RPMI7951 (cell line): ENCODE data around the gene USP54. TPM values are rescaled to one million over a fixed set of nuclear protein-coding genes. Genes with fewer than 3 reads are reported as not detected.

Experiments used
- DNase-seq: peaks from one replicate; pipeline ENCODE4 v3.0.0-alpha.2; 2012; ENCODE audit warnings: low read depth
- total RNA-seq: library from RNA; depleted of rRNA; stranded (reverse); fragments of >200 nt; shearing (Covaris generic); gene quantifications from 2 replicates; pipeline ENCODE4 v1.2.3, GENCODE V29; 2014

Gene USP54
- total RNA-seq, 1 experiment from 2014 or later, result 6.4 TPM

DNA sequence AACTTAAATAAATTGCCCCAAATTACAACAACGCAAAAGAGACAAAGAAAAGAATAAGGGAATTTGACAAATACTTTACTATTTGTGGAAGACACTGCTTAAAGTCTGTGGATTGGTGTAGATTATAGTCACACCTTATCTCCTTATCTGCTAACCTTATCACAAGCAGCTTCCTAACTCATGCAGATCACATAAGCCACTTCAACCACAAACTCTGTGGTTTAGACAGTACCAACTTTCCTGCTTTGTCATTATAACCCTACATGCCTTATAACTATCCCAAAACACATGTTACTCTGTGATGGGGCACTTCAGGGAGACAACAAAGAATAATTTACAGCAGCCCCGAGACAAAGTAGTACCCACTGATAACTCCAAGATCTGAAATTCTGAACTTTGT is 53.9 kb downstream of the USP54 start:
- DNase-seq, result no peak

DNA sequence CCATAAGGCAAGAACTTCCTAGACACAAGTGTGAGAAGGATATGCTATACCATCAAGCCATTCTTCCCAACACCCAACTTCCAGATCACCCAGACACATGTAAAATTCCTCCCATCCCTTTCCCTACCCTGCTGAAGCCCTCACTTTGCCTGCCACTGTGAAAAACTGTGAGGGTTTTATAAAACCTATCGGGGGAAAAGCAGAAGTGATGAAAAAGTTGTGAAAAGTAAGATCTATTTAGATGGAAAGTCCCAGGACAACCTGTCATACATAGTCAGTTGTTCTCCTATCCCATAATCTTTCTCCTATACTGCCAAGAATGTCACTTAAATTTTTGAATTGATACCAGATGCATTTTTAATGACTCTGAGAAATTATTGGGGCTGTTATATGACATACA is 56.3 kb downstream of the USP54 start:
- DNase-seq, result no peak

DNA sequence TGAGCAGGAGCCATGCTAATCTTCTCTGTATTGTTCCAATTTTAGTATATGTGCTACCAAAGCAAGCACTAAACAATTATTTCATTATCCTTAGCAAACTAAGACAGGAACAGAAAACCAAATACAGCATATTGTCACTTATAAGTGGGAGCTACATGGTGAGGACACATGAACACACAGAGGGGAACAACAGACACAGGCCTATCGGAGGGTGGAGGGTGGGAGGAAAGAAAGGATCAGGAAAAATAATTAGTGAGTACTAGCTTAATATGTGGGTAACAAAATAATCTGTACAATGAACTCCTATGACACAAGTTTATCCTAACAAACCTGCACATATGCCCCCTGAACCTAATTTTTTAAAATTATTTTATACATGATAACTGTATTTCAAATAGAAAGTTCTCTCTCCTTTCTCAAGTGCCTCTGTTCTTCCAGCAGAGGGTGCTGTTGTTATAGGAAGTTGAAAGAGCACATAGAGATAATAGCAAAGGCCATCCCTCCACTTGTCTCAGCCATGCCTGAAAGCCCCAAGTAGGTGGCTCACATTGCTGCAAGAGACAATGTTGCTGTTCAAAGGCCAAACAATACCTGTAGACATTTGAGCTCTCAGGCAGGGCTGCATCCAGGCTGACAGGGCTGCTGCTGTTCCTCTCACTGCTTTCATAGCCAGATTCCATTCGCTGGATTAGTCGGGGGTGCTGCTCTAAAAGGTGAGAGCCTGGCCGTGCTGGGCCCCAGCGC is 61.9 kb downstream of the USP54 start:
- peak; percentile 65 for DNase-seq

DNA sequence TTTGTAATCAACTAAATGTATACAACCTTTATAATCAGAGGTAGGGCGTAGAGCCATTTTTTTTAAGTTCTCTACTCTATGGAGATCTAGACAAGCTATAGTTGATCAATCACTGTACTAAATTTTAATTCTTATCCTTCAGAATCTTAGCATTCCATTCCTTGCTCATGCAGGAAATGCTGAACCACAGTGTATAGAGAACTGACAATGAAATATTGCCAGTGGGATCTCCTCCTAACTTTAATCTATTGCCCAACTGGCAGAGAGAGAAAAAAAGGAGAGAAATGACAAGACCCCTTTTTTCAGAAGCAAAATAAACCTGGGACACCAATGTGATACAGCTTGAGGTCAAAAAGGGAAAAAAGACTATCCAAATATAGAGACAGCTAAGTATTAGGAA is 68.9 kb downstream of the USP54 start:
- DNase-seq, result no peak

DNA sequence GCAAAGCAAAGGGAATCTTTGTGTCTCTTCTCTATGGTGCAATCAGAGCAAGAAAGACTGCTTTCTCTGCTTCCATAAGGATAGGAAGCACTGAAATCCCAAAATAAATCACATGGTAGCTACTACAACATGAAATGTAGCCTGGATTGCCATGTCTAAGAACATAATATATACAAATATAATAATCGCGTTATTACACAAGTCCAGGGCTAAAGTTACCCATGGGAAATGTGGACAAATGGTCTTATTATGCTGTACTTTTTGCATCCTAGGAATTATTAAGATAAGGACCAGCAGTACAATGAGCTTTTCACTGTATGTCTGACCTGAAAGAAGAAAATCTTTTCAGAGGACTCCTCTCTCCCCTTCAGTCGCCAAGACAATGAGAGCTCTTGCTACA is 71.8 kb downstream of the USP54 start:
- DNase-seq, result no peak

- DNase-seq, result peak; percentile 11
Observed at GRCh38 chr10:73517166-73517888, 73.8 kb downstream of the USP54 start.

DNA sequence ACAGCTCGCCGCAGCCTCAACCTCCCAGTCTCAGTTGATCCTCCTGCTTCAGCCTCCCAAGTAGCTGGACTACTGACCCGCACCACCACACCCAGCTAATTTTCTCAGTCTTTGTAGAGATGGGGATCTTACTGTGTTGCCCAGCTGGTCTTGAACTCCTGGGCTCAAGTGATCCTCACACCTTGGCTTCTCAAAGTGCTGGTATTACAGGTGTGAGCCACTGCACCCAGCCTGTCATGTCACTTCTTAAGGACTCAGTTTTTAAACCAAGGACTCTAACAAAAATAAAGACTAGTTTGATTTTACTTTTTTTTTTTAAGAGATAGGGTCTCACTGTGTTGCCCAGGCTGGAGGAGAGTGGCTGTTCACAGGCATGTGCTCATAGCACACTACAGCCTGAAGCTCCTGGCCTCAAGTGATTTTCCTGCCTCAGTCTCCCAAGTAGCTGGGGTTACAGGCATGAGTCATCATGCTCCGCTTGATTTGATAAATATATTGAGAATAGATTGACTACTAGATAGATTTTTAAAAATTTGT is 78.9 kb downstream of the USP54 start:
- DNase-seq, result no peak

DNA sequence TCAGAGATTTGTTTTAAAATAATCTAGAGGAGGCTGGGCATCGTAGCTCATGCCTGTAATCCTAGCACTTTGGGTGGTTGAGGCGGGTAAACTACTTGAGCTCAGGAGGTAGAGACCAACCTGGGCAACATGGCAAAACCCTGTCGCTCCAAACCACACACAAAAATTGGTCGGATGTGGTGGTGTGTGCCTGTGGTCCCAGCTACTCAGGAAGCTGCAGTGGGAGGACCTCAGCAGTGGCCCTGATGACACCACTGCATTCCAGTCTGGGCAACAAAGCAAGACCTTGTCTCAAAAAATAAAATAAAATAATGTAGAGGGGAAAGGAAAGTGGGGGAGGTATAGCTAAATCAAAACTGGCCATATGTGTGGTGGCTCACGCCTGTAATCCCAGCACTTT is 81.4 kb downstream of the USP54 start:
- no peak for DNase-seq

- DNase-seq, result no peak
Observed at GRCh38 chr10:73506491-73506890, 84.7 kb downstream of the USP54 start.

DNA sequence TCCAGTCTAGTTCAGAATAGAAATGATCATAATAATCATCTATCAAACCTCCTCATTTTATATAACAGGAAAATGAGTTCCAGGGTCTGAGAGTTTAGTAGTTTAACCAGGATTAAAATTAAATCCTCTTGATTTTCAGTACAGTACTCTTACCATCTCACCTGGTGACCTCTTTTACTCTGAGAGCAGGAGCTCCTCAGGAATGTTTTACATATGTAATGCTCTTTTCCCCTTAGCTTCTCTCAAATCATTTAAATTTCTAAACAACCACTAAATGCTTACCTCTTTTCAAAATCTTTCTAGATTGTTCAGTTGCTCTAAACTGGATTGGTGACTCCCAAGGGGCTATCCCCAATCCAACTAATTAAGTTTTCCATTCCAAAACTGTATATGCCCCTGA is 85.1 kb downstream of the USP54 start:
- DNase-seq, result no peak

DNA sequence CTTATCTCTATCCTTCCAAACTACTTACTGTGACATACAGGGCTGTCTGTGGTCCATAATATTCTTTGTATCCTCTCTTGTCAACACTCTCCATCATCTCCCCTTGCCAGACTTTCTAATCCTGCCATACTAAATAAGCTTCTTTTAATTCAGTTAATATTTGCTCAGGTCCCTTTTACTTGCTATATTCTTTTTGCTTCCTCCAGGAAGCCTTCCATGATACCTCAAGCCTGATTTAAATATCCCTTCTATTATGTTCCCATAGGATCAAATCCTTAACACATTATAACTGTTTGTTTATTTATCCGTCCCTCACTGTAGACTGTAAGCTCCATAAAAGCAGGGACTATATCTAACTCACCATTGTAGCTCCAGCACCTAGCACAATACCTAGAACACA is 88.1 kb downstream of the USP54 start:
- DNase-seq, result no peak

- DNase-seq, result no peak
Observed at GRCh38 chr10:73501651-73502050, 89.5 kb downstream of the USP54 start.

- no peak for DNase-seq
Observed at GRCh38 chr10:73497623-73498022, 93.5 kb downstream of the USP54 start.

DNA sequence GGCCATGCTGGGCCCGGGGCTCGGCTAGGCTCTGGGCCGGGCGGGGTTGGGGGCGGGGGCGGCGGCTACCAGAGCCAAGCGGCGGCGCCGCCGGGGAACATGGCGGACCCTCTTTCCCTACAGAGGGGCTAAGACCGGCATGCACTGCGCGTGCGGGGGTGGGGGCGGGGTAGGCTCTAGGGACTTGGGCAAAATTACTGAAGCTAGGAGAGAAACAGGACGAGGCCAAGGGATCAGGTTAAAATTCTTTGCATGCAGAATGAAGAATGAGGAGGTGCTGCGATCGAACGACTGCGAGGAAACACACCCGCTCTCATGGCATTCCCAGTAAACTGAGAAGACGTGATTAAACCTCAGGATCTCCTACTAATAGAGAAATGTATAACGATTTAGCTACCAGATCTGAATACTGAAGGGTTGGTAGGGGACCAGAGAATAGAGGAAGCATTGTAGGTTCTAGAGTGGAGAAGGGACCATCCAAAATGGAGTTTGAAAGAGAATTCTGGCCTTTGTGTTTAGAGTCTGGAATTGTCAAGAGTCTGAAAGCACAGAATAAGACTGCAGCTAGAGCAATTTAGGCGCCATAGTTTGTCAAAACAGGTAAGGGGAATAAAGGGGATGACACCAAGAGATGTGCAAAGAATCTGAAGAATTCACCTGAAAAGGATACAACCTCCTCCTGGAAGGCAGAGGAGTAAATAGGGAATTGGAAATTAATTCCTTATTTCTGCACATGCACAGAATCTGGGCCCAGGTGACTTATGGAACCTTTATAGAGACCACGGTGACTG is 95.1 kb downstream of the USP54 start, which contains the start of gene PPP3CB:
PPP3CB (minus strand) TSS at position 141 of the 791 bp plus-strand sequence; CDS start at position 6, 135 bp downstream.
- peak; percentile 94 for DNase-seq

- peak; percentile 91 for DNase-seq
Observed at GRCh38 chr10:73495226-73495883, 95.8 kb downstream of the USP54 start.

DNA sequence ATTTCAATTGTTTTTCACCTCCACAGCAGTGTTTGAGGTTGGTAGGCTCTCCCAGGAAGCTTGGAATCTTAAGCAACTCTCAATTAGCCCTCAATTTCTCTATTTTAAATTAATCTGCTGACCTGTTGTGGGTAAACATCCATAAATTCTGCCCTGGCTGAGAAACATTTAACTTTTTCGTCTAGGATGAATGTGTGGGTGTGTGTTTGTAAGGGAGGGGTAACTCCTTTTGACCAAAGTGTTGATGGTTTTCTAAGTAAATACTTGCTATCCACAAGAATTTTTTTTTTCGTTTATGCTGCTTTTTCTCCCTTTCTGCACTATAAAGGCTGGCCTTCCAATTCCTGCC is 96.3 kb downstream of the USP54 start:
- no peak for DNase-seq

DNA sequence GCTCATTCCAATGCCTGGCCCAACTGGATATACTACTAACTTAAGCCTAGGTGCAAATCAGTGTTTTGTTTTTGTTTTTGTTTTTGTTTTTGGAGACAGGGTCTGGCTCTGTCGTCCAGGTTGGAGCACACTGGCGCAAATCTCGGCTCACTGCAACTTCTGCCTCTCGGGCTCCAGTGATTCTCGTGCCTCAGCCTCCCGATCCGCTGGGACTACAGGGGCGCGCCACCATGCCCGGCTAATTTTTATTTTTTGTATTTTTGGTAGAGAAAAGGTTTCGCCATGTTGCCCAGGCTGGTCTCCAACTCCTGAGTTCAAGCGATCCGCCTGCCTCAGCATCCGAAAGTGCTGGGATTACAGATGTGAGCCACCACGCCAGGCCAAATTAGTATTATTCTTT is 96.9 kb downstream of the USP54 start:
- DNase-seq, result no peak

- peak; percentile 13 for DNase-seq
Observed at GRCh38 chr10:73493781-73494180, 97.4 kb downstream of the USP54 start.

DNA sequence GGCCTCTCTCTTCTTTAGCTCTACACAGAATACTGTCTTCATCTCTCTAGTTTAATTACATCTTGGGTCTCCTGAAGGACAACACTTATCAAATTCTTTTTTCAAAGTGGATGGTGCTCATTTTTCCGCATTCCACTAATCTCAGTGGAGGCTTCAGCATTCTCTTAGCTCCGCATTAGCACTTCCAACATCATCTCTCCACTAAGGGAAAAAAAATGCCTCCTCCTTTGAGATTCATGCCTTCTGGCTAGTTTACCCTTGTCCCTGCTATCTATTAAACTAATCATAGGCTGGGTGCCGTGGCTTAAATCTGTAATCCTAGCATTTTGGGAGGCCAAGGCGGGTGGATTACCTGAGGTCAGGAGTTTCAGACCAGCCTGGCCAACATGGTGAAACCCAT is 104.5 kb downstream of the USP54 start:
- DNase-seq, result no peak

GRCh38 chr10:73485320-73485719 is 105.8 kb downstream of the USP54 start:
- no peak for DNase-seq

- DNase-seq, result peak; percentile 23
Observed at GRCh38 chr10:73480158-73480557, 111.0 kb downstream of the USP54 start.

- no peak for DNase-seq
Observed at GRCh38 chr10:73478636-73479035, 112.5 kb downstream of the USP54 start.
